Subcutaneous abdominal adipose tissue (tissue), 5 donors: ENCODE results near the gene INAFM1.

Experiments
- H3K27ac ChIP-seq: one replicate; pipeline ENCODE4 v1.7.0; 2013; ENCODE audit warnings: low read depth, mild to moderate bottlenecking, inconsistent platforms, low read length, moderate library complexity
- H3K27me3 ChIP-seq, 5 donors: one replicate each; pipeline ENCODE4 v1.7.0; 2013; ENCODE audit warnings: low read length in 5 of 5, inconsistent platforms in 1 of 5; ENCODE audit not compliant: control insufficient read depth in 5 of 5, insufficient read depth in 4 of 5
- H3K36me3 ChIP-seq, 5 donors: one replicate each; pipeline ENCODE4 v1.7.0; 2013; ENCODE audit warnings: low read length in 5 of 5; ENCODE audit not compliant: control insufficient read depth in 5 of 5, insufficient read depth in 5 of 5
- H3K4me1 ChIP-seq, 5 donors: one replicate each; pipeline ENCODE4 v1.7.0; 2013; ENCODE audit warnings: low read length in 5 of 5, mild to moderate bottlenecking in 3 of 5, moderate library complexity in 1 of 5; ENCODE audit not compliant: control insufficient read depth in 5 of 5, insufficient read depth in 5 of 5
- H3K4me3 ChIP-seq, 5 donors: one replicate each; pipeline ENCODE4 v1.7.0; 2013; ENCODE audit warnings: low read length in 5 of 5, low read depth in 1 of 5
- H3K9ac ChIP-seq, 5 donors: one replicate each; pipeline ENCODE4 v1.7.0; 2013; ENCODE audit warnings: low read length in 5 of 5, mild to moderate bottlenecking in 4 of 5, moderate library complexity in 3 of 5
- H3K9me3 ChIP-seq, 5 donors: one replicate each; pipeline ENCODE4 v1.7.0; 2013; ENCODE audit warnings: low read length in 5 of 5; ENCODE audit not compliant: control insufficient read depth in 5 of 5
- donor health status: healthy.
- donor health status: healthy.
- donor health status: healthy.
- donor health status: healthy.
- donor health status: healthy.

Gene INAFM1

DNA sequence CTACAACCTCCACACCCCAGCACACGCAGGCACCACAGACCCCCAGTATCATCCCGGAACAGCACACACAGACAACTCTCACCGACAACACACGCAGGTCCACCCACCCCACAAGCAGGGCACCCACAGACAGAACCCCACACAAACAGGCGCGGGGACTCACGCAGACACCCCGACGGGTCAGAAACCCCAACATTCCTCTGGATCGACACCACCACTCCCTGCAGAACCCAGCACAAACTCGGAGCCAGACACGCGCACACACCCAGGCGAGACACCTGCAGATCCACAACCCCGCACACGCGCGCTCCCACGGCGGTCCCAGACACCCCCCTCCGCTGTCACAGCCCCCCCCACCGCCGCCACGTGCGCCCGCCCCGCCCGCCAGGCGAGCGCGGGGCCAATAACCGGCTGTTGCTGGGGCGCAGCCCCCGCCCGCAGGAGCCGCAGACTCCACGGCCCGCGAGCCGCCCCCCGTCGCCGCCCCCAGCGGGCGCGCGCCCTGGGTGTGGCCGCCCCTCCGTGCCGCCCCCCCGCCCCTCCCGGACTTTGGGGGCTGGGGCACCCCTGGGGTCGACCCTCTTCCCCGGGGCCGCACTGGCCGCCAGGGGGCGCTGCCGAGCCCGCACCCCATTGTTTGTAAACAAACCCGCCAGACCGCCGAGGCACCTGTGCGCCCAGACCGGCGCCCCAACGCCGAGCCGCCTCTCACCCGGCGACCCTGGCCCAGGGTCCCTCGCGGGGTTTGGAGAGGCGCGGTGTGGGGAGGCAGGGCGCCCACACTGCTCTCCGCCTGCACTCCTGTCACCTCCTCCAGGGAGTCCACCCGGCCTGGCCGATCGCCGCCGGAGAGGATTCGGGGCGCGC, 44.4 kb upstream of the INAFM1 start:
- H3K27me3 ChIP-seq, result no peaks in the 10 kb centered on the region
- H3K4me1 ChIP-seq, result peaks cover 10 to 63% (median 55%) of the 10 kb centered on the region in 5 donors
- no peaks in the 10 kb centered on the region for H3K36me3 ChIP-seq
- peak overlapping the region in 4 of 5 donors; percentile 51 to 82 (median 70) for H3K9ac ChIP-seq
- peak overlapping the region; percentile 96 for H3K27ac ChIP-seq
- peak overlapping the region; percentile 72 to 86 (median 78) for H3K4me3 ChIP-seq
- H3K9me3 ChIP-seq, result no peaks in the 10 kb centered on the region

DNA sequence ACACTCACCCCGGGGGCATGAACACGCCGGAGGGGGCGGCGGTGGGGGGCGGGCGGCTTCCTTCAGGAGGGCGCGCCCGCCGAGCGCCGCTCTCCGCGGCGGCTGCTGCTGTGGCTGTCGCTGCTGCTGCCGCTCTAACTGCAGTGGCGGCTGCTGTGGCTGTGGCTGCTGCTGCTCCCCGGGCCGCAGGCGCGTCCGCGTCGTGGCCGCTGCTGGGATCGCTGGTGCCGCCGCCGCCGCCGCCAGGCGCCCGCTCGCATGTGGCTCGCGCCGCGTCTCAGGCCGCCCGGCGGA, 43.8 kb upstream of the INAFM1 start, which contains the start of gene BBC3:
TSS of gene BBC3 (minus strand) at position 279 of the 294 bp plus-strand sequence. CDS start 2,768 bp downstream, outside the sequence.
- Histone ChIP-seq H3K4me1 (peaks cover 8 to 57% (median 50%) of the 10 kb centered on the region in 5 donors), H3K27ac (peak within 1 kb of the TSS; percentile 96)

DNA sequence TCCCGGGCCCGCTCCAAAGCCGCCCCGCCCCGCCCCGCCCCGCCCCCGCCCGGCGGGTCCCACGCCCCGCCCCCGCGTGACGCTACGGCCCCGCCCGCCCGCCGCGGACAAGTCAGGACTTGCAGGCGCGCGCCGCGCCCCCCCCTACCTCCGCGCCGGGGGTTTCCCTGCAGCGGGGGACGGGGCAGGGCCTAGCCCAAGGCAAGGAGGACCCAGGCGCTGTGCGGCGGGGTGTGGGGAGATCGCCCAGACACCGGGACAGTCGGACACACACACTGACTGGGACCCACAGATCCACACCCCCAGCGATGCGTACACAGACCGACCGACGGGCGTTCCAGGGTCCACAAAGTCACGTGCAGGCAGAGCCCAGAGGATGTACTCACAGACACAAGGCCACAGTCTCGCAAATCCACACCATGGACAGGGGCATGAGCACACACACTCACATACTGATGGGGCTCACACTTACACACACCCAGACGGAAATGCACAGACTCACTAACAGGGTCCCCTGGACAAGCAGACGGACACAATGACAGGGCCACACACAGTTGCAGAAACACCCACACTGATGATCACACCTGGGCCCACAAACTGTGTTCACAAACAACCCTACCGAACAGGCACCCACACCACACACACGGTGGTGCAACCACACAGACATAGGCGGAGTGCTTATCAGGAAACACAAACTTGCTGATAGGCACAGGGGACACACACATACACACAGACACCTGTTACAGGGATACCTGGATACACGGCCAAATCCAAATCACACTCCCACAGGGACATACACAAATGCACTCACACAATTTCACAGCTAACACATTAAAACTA, 43.2 kb upstream of the INAFM1 start:
- Histone ChIP-seq H3K27ac (peak overlapping the region; percentile 40), H3K36me3 (no peaks in the 10 kb centered on the region), H3K9me3 (no peaks in the 10 kb centered on the region), H3K4me3 (peak overlapping the region; percentile 75 to 84 (median 78)), H3K27me3 (no peaks in the 10 kb centered on the region), H3K4me1 (peaks cover 8 to 55% (median 49%) of the 10 kb centered on the region in 5 donors), H3K9ac (peak overlapping the region; percentile 44 to 82 (median 65))

More for the DNA sequence above, 43.8 kb upstream of the INAFM1 start, which contains the start of gene BBC3:
- peak within 1 kb of the TSS; percentile 75 to 86 (median 79) for H3K4me3 ChIP-seq
- no peaks in the 10 kb centered on the region for H3K27me3 ChIP-seq
- peak within 1 kb of the TSS; percentile 44 to 82 (median 68) for H3K9ac ChIP-seq
- no peaks in the 10 kb centered on the region for H3K36me3 ChIP-seq
- H3K9me3 ChIP-seq, result no peaks in the 10 kb centered on the region

- Histone ChIP-seq H3K9me3 (no peaks in the 10 kb centered on the region), H3K9ac (peak overlapping the region in 3 of 5 donors; percentile 20 to 26 (median 25)), H3K4me3 (peak overlapping the region in 3 of 5 donors; percentile 1 to 48 (median 37)), H3K4me1 (peaks cover 6 to 43% (median 37%) of the 10 kb centered on the region in 5 donors), H3K36me3 (no peaks in the 10 kb centered on the region), H3K27me3 (no peaks in the 10 kb centered on the region), H3K27ac (peak overlapping the region; percentile 1)
Measured at GRCh38 chr19:47232422-47233211, 42.1 kb upstream of the INAFM1 start.

DNA sequence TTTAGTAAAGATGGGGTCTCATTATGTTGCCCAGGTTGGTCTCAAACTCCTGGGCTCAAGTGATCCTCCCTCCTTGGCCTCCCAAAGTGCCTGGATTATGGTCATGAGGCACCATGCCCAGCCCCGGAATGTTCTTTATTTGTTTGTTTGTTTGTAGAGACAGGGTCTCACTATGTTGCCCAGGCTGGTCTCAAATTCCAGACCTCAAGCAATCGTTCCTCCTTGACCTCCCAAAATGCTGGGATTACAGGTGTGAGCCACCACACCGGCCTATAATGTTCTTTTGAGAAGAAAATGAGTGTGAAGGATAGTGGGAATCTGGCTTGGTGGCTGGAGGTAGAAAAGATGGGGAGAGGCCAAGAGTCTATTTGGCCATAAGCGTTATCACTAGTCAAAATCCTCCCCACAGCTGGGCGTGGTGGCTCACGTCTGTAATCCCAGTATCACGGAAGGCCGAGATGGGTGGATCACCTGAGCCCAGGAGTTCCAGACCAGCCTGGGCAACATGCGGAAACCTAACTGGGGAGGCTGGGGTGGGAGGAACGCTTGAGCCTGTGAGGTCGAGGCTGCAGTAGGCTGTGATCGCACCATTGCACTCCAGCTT, 38.5 kb upstream of the INAFM1 start:
- Histone ChIP-seq H3K4me1 (peaks cover 4 to 36% (median 19%) of the 10 kb centered on the region in 5 donors), H3K9me3 (no peaks in the 10 kb centered on the region), H3K27ac (no peak overlapping the region), H3K9ac (no peak overlapping the region), H3K27me3 (peaks cover 8 to 13% (median 12%) of the 10 kb centered on the region in 5 donors), H3K36me3 (no peaks in the 10 kb centered on the region), H3K4me3 (no peak overlapping the region)

- no peaks in the 10 kb centered on the region for H3K9me3 ChIP-seq
- no peaks in the 10 kb centered on the region for H3K36me3 ChIP-seq
- no peak overlapping the region for H3K4me3 ChIP-seq
- H3K27ac ChIP-seq, result no peak overlapping the region
- H3K27me3 ChIP-seq, result peaks cover 11 to 24% (median 19%) of the 10 kb centered on the region in 5 donors
- H3K9ac ChIP-seq, result no peak overlapping the region
- H3K4me1 ChIP-seq, result peaks cover 3 to 36% (median 16%) of the 10 kb centered on the region in 5 donors
Measured at GRCh38 chr19:47239152-47239551, 35.5 kb upstream of the INAFM1 start.

- Histone ChIP-seq H3K36me3 (no peaks in the 10 kb centered on the region), H3K27ac (no peak overlapping the region)
Measured at GRCh38 chr19:47239610-47240296, 34.9 kb upstream of the INAFM1 start.

GRCh38 chr19:47240556-47240955, 34.1 kb upstream of the INAFM1 start:
- peaks cover 11 to 24% (median 19%) of the 10 kb centered on the region in 5 donors for H3K27me3 ChIP-seq
- H3K4me1 ChIP-seq, result peaks cover 3 to 36% (median 18%) of the 10 kb centered on the region in 5 donors
- no peak overlapping the region for H3K9ac ChIP-seq
- H3K9me3 ChIP-seq, result no peaks in the 10 kb centered on the region
- no peak overlapping the region for H3K4me3 ChIP-seq
- no peak overlapping the region for H3K27ac ChIP-seq
- no peaks in the 10 kb centered on the region for H3K36me3 ChIP-seq

More at GRCh38 chr19:47239610-47240296, 34.9 kb upstream of the INAFM1 start:
- Histone ChIP-seq H3K9me3 (no peaks in the 10 kb centered on the region), H3K27me3 (peaks cover 11 to 24% (median 19%) of the 10 kb centered on the region in 5 donors), H3K9ac (no peak overlapping the region), H3K4me1 (peaks cover 3 to 36% (median 18%) of the 10 kb centered on the region in 5 donors), H3K4me3 (peak overlapping the region in 2 of 5 donors; percentile 26 to 40)
